ENCODE measurements around the gene KLHL7. TPM values are rescaled to one million over a fixed set of nuclear protein-coding genes. Genes with fewer than 3 reads are reported as not detected.

The KLHL7 gene
- total RNA-seq, 4 donors from 2014 or later: 20.3 to 35.0 (median 27.2) TPM

- Histone ChIP-seq H3K4me1 (no peaks in the 10 kb centered on the region), H3K36me3 (no peaks in the 10 kb centered on the region), H3K27me3 (no peaks in the 10 kb centered on the region), H3K4me3 (replicated peaks in 1 of 3) (no peak overlapping the region), H3K27ac (no peak overlapping the region), H3K9me3 (no peaks in the 10 kb centered on the region)
- intact Hi-C loops (cut with DNase I): no loop called here
- 52 to 55% methylated on average over 1 of the region's 1 CpG for WGBS, 2 donors
- no peak for DNase-seq
- TF ChIP-seq POLR2A (IDR thresholded peaks at IDR 0.05) (no peak), CTCF (IDR thresholded peaks at IDR 0.05) (no peak)
Observed at GRCh38 chr7:23136216-23136615, 30.6 kb downstream of the KLHL7 start.

GRCh38 chr7:23157679-23158078 lies 52.1 kb downstream of the KLHL7 start:
- TF ChIP-seq POLR2A (IDR thresholded peaks at IDR 0.05) (no peak), CTCF (IDR thresholded peaks at IDR 0.05) (no peak)
- Histone ChIP-seq H3K27ac (no peak overlapping the region), H3K4me1 (no peaks in the 10 kb centered on the region), H3K9me3 (no peaks in the 10 kb centered on the region), H3K27me3 (no peaks in the 10 kb centered on the region), H3K36me3 (peaks cover 0 to 6% of the 10 kb centered on the region in 2 donors), H3K4me3 (replicated peaks in 1 of 3) (no peak overlapping the region)
- intact Hi-C loops (cut with DNase I): no loop called here
- DNase-seq: no peak
- WGBS, 2 donors: 80 to 94% methylated on average over 5 to 6 of the region's 6 CpGs

GRCh38 chr7:23158546-23158945 lies 53.0 kb downstream of the KLHL7 start:
- no peak for TF ChIP-seq POLR2A (IDR thresholded peaks at IDR 0.05)
- TF ChIP-seq CTCF (IDR thresholded peaks at IDR 0.05): no peak
- Histone ChIP-seq H3K9me3 (no peaks in the 10 kb centered on the region), H3K27ac (no peak overlapping the region), H3K36me3 (peaks cover 0 to 6% of the 10 kb centered on the region in 2 donors), H3K4me1 (no peaks in the 10 kb centered on the region), H3K4me3 (replicated peaks in 1 of 3) (no peak overlapping the region), H3K27me3 (no peaks in the 10 kb centered on the region)
- WGBS, 2 donors: 94 to 95% methylated on average over 2 of the region's 2 CpGs
- DNase-seq: no peak
- intact Hi-C loops (cut with DNase I): no loop called here

GRCh38 chr7:23161482-23161881 lies 55.9 kb downstream of the KLHL7 start:
- Histone ChIP-seq H3K4me3 (replicated peaks in 1 of 3) (no peak overlapping the region), H3K4me1 (no peaks in the 10 kb centered on the region), H3K36me3 (no peaks in the 10 kb centered on the region), H3K27me3 (no peaks in the 10 kb centered on the region), H3K27ac (no peak overlapping the region), H3K9me3 (no peaks in the 10 kb centered on the region)
- WGBS, 2 donors: 94 to 100% methylated on average over 1 of the region's 1 CpG
- TF ChIP-seq CTCF (IDR thresholded peaks at IDR 0.05) (no peak), POLR2A (IDR thresholded peaks at IDR 0.05) (no peak)
- DNase-seq: no peak
- intact Hi-C loops (cut with DNase I): no loop called here

- Histone ChIP-seq H3K27ac (no peak overlapping the region), H3K4me1 (no peaks in the 10 kb centered on the region), H3K4me3 (replicated peaks in 1 of 3) (no peak overlapping the region), H3K27me3 (no peaks in the 10 kb centered on the region), H3K9me3 (no peaks in the 10 kb centered on the region), H3K36me3 (no peaks in the 10 kb centered on the region)
- 95 to 100% methylated on average over 3 of the region's 3 CpGs for WGBS, 2 donors
- intact Hi-C loops (cut with DNase I): no loop called here
- DNase-seq: no peak
- TF ChIP-seq POLR2A (IDR thresholded peaks at IDR 0.05) (no peak), CTCF (IDR thresholded peaks at IDR 0.05) (no peak)
Observed at GRCh38 chr7:23164846-23165245, 59.3 kb downstream of the KLHL7 start.

Measured in thyroid gland (tissue), 4 donors.